DND-41 (cell line): ENCODE results near the gene ABCA10.

Source experiments
- ATAC-seq: fragments of 200-7000 bp; cut with Tn5 transposase; 3 replicates; pipeline ENCODE4 v1.9.1; 2021; ENCODE audit warnings: low read depth; ENCODE audit not compliant: insufficient read depth
- DNase-seq: peaks from one replicate; pipeline ENCODE4 v3.0.0-alpha.2; 2020
- H2AFZ ChIP-seq: 2 replicates; pipeline ENCODE4 v1.6.0; 2012; ENCODE audit warnings: low read depth, low read length
- H3K27ac ChIP-seq: 2 replicates; pipeline ENCODE4 v1.5.1; 2012; ENCODE audit warnings: low read length, inconsistent platforms
- H3K27me3 ChIP-seq: fragments of 200-600 bp; sonication (generic); 2 replicates; pipeline ENCODE4 v1.6.0; 2012; ENCODE audit warnings: low read length, mild to moderate bottlenecking, inconsistent platforms; ENCODE audit not compliant: insufficient read depth, poor library complexity
- H3K36me3 ChIP-seq: 2 replicates; pipeline ENCODE4 v1.5.1; 2012; ENCODE audit warnings: low read length, inconsistent platforms; ENCODE audit not compliant: insufficient read depth
- H3K4me1 ChIP-seq: 2 replicates; pipeline ENCODE4 v1.5.1; 2012; ENCODE audit warnings: mild to moderate bottlenecking, low read length; ENCODE audit not compliant: insufficient read depth
- H3K4me2 ChIP-seq: 2 replicates; pipeline ENCODE4 v1.6.0; 2012; ENCODE audit warnings: mild to moderate bottlenecking, moderate library complexity, low read length, inconsistent platforms; ENCODE audit not compliant: insufficient read depth
- H3K4me3 ChIP-seq, 2 experiments: fragments of 200-600 bp in 1 of 2; shearing (Covaris generic) in 1 of 2; 2 replicates each; pipeline ENCODE4 v1.5.1; 2012 to 2016; ENCODE audit warnings: inconsistent platforms in 2 of 2, low read length in 2 of 2, mild to moderate bottlenecking in 2 of 2, low read depth in 1 of 2, moderate library complexity in 1 of 2
- H3K79me2 ChIP-seq: 2 replicates; pipeline ENCODE4 v1.6.0; 2012; ENCODE audit warnings: low read length, inconsistent platforms; ENCODE audit not compliant: insufficient read depth
- H3K9ac ChIP-seq: 2 replicates; pipeline ENCODE4 v1.6.0; 2012; ENCODE audit warnings: low read depth, mild to moderate bottlenecking, inconsistent platforms, low read length, moderate library complexity
- H3K9me3 ChIP-seq: 2 replicates; pipeline ENCODE4 v1.5.1; 2012; ENCODE audit warnings: low read length, moderate library complexity, mild to moderate bottlenecking, inconsistent platforms; ENCODE audit not compliant: insufficient read depth, severe bottlenecking
- H4K20me1 ChIP-seq: 2 replicates; pipeline ENCODE4 v1.6.0; 2012; ENCODE audit warnings: low read length; ENCODE audit not compliant: insufficient read depth
- CTCF ChIP-seq: IDR thresholded peaks from 2 replicates; pipeline ENCODE4 v1.5.1; 2012; ENCODE audit warnings: borderline replicate concordance, low read length, moderate library complexity, mild to moderate bottlenecking; ENCODE audit not compliant: poor library complexity, severe bottlenecking; ENCODE audit errors: extremely low read depth
- EZH2 ChIP-seq: IDR thresholded peaks from 3 replicates; pipeline ENCODE4 v1.6.1; 2012; ENCODE audit warnings: borderline replicate concordance, low read depth, mild to moderate bottlenecking, moderate library complexity, low read length, inconsistent platforms; ENCODE audit not compliant: severe bottlenecking

Gene ABCA10

GRCh38 chr17:69239611-69240600 is 11.3 kb upstream of the ABCA10 start:
- Histone ChIP-seq H3K27me3 (no peaks in the 10 kb centered on the region), H3K9ac (no peak overlapping the region), H2AFZ (no peak overlapping the region), H3K4me3 (no peak overlapping the region), H3K9me3 (no peaks in the 10 kb centered on the region), H3K27ac (no peak overlapping the region), H3K4me2 (no peak overlapping the region), H4K20me1 (no peaks in the 10 kb centered on the region), H3K4me1 (no peaks in the 10 kb centered on the region), H3K79me2 (no peaks in the 10 kb centered on the region), H3K36me3 (no peaks in the 10 kb centered on the region)
- TF ChIP-seq CTCF, result no peak
- no peak for TF ChIP-seq EZH2
- DNase-seq (no peak), ATAC-seq (no peak)

- Histone ChIP-seq H3K27me3 (no peaks in the 10 kb centered on the region), H3K79me2 (no peaks in the 10 kb centered on the region), H3K4me2 (no peak overlapping the region), H2AFZ (no peak overlapping the region), H3K9ac (no peak overlapping the region), H3K27ac (no peak overlapping the region), H3K4me3 (no peak overlapping the region), H4K20me1 (no peaks in the 10 kb centered on the region), H3K9me3 (no peaks in the 10 kb centered on the region), H3K4me1 (no peaks in the 10 kb centered on the region), H3K36me3 (no peaks in the 10 kb centered on the region)
- no peak for DNase-seq
- TF ChIP-seq CTCF (no peak), EZH2 (no peak)
- ATAC-seq, result no peak
Measured at GRCh38 chr17:69236946-69237345, 8.3 kb upstream of the ABCA10 start.

GRCh38 chr17:69236464-69236863 is 7.8 kb upstream of the ABCA10 start:
- Histone ChIP-seq H3K27me3 (no peaks in the 10 kb centered on the region), H2AFZ (no peak overlapping the region), H3K4me2 (no peak overlapping the region), H3K4me3 (no peak overlapping the region), H3K4me1 (no peaks in the 10 kb centered on the region), H3K36me3 (no peaks in the 10 kb centered on the region), H3K9ac (no peak overlapping the region), H3K27ac (no peak overlapping the region), H3K9me3 (no peaks in the 10 kb centered on the region), H4K20me1 (no peaks in the 10 kb centered on the region), H3K79me2 (no peaks in the 10 kb centered on the region)
- DNase-seq (no peak), ATAC-seq (no peak)
- TF ChIP-seq EZH2, result no peak
- no peak for TF ChIP-seq CTCF
